Skeletal muscle satellite cell (primary cell): ENCODE measurements around the gene STARD13.
A peak's percentile ranks its signal among the peaks of the same experiment; 100 is the strongest.

Experiments used
- H3K27me3 ChIP-seq: 2 replicates; pipeline ENCODE4 v1.7.0; 2013; ENCODE audit warnings: low read length; ENCODE audit not compliant: control insufficient read depth, insufficient read depth
- H3K36me3 ChIP-seq: 2 replicates; pipeline ENCODE4 v1.7.0; 2013; ENCODE audit warnings: mild to moderate bottlenecking, control low read depth, low read length; ENCODE audit not compliant: insufficient read depth
- H3K4me1 ChIP-seq: 2 replicates; pipeline ENCODE4 v1.7.0; 2013; ENCODE audit warnings: low read length; ENCODE audit not compliant: control insufficient read depth, insufficient read depth
- H3K4me2 ChIP-seq: 2 replicates; pipeline ENCODE4 v1.7.0; 2013; ENCODE audit warnings: mild to moderate bottlenecking, low read length
- H3K4me3 ChIP-seq: 2 replicates; pipeline ENCODE4 v1.7.0; 2013; ENCODE audit warnings: low read length
- H3K9ac ChIP-seq: 2 replicates; pipeline ENCODE4 v1.7.0; 2013; ENCODE audit warnings: mild to moderate bottlenecking, low read depth, low read length, moderate library complexity
- H3K9me3 ChIP-seq: replicated peaks from 2 replicates; pipeline ENCODE4 v1.7.0; 2013; ENCODE audit warnings: mild to moderate bottlenecking, control low read depth, low read length

The STARD13 gene

DNA sequence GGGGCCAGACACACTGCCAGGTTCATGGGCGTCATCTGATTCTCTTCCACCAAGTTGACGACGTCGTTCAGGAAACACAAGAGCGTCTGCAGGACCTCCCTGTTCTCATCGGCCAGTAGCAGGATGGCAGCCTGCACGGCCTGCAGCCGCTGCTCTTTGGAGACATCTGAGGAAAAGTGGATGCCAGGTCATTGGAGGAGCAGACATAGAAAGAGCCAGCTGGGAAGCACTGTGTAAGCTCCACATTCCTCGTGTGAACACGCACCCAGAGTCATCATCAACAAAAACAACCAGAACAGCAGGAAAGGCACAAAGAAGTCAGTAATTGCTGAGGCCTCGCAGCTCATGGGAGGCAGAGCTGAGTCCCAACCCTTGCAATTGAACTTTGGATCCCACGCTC lies 172.8 kb downstream of the STARD13 start:
- Histone ChIP-seq H3K36me3 (peaks cover 100% of the 10 kb centered on the region), H3K27me3 (no peaks in the 10 kb centered on the region), H3K4me3 (no peak overlapping the region), H3K9me3 (no peaks in the 10 kb centered on the region), H3K4me1 (peaks cover 57% of the 10 kb centered on the region), H3K9ac (no peak overlapping the region), H3K4me2 (no peak overlapping the region)

DNA sequence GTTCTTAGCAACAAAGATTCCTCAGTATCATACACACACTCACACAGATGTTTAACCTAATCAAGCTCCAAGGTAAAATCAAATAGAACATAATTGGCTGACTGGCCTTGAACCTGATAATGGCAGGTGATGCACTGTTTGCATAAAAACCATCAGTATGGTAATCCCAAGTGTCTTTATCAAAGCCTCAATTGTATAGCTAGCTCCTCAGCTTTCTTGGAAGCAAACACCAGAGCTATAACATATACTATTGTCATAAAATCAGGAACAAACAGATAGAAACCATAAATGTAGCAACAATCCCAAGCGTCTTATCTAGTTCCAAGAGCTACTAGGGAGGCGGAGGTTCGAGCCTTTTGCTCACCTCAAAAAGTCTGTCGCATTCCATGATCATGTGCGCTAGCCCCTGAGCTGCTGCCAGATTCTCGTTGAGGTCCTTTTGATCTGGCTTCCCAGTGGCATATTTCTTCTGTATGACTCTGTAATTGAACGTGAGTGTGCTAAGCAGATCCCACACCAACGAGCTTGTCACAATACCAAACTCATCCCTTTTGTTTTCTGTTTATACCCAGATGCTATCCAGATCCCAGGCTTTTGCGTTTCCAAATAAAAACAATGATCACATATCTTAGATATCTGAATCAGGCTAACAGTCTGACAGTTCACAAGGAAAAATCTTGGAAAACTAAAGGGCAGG lies 174.0 kb downstream of the STARD13 start:
- H3K4me3 ChIP-seq = no peak overlapping the region
- no peaks in the 10 kb centered on the region for H3K9me3 ChIP-seq
- H3K4me1 ChIP-seq = peaks cover 57% of the 10 kb centered on the region
- peaks cover 100% of the 10 kb centered on the region for H3K36me3 ChIP-seq
- H3K27me3 ChIP-seq = no peaks in the 10 kb centered on the region
- H3K9ac ChIP-seq = peak overlapping the region; percentile 44
- H3K4me2 ChIP-seq = peak overlapping the region; percentile 39

DNA sequence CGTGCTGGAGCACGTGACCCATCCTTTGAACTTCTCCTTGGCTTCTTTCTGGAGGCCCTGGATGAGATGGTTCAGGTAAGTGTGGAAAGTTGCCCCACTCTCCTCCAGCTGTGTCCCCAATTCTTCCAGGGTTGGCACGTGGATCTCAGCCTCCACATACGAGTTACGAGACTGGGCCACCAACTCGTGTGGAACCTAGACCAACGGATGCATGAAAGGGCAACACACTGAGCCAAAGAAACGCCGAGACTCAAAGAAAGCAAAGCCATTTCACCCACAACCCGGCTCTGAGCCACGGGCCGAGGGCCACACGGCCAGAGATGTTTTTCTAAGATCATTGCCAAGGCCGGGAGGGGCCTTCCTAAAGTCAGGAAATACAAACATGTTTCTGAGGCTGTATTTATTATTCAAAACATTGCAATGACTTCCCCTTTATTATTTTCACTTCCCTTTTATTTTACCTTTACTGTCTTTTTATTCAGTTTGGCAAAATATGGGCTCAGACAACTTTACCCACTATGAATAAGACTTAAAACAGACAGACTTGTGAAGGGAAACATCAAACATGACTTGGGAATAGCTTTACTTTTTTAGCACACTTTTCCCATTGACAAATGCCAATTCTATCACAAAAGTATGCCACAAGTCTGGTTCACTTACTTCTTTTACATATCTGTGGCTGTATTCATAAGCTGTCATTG lies 174.7 kb downstream of the STARD13 start:
- no peaks in the 10 kb centered on the region for H3K27me3 ChIP-seq
- H3K4me3 ChIP-seq = peak overlapping the region; percentile 24
- H3K9me3 ChIP-seq = no peaks in the 10 kb centered on the region
- peaks cover 57% of the 10 kb centered on the region for H3K4me1 ChIP-seq
- peak overlapping the region; percentile 44 for H3K9ac ChIP-seq
- H3K36me3 ChIP-seq = peaks cover 100% of the 10 kb centered on the region
- H3K4me2 ChIP-seq = peak overlapping the region; percentile 39

DNA sequence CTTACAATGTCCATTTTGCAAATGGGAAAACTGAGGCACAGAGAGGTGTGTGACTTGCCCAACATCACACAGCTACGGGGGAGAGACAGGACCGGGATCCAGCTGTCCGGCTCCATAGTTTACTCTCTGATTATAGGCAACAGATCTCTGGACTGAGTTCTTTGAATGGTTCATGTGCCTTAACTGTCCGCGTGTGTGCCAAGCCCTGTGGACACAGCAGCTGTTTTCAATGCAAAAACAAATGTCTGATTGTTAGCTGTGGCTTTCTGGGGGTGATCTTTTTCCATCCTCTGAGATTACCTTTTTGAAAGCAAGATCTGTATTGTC lies 175.2 kb downstream of the STARD13 start:
- Histone ChIP-seq H3K4me3 (no peak overlapping the region), H3K4me1 (peaks cover 57% of the 10 kb centered on the region), H3K9ac (peak overlapping the region; percentile 44), H3K9me3 (no peaks in the 10 kb centered on the region), H3K4me2 (peak overlapping the region; percentile 39), H3K27me3 (no peaks in the 10 kb centered on the region), H3K36me3 (peaks cover 100% of the 10 kb centered on the region)

DNA sequence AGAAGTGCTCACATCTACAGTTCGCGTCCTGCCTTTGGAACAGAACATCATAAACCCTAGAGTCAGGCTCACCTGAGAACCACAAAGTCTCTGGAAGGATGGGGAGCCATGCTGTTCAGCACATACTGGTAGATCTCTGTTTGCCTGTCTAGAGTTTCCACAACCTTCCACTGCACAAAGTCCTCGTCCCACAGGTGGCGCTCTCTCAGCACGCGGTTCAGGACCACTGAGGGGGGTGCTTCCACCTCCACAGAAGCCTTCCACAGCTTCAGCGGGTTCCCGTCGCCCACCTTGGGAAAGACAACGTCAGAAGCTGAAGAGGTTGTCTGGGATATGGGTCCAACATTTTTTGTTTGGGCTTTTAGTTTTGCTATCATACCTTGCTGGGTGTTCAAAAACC lies 175.8 kb downstream of the STARD13 start:
- peak overlapping the region; percentile 19 for H3K9ac ChIP-seq
- H3K9me3 ChIP-seq = no peaks in the 10 kb centered on the region
- no peak overlapping the region for H3K4me2 ChIP-seq
- no peak overlapping the region for H3K4me3 ChIP-seq
- H3K27me3 ChIP-seq = no peaks in the 10 kb centered on the region
- peaks cover 100% of the 10 kb centered on the region for H3K36me3 ChIP-seq
- peaks cover 57% of the 10 kb centered on the region for H3K4me1 ChIP-seq

DNA sequence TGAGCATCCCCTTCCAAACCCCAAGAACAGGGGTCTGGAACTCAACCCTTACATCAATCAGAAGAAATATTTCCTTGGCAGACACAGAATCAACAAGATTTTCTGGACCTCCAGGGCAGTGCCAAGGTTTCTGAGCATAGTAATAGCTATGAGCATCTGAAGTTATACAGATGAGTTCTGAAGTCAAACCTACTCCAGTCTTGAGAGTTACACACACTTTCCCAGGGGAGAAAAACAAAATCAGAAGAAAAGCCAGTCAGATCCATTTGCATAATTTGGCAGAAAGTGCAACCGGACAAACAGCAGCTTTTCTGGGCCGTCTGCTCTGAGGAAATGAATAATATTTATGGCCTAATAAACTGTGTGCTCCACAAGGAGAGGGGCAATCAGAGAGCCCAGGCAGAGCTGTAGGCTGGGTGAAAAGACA lies 176.3 kb downstream of the STARD13 start:
- Histone ChIP-seq H3K4me2 (no peak overlapping the region), H3K4me1 (peaks cover 57% of the 10 kb centered on the region), H3K9me3 (no peaks in the 10 kb centered on the region), H3K4me3 (no peak overlapping the region), H3K27me3 (no peaks in the 10 kb centered on the region), H3K9ac (peak overlapping the region; percentile 19), H3K36me3 (peaks cover 100% of the 10 kb centered on the region)

DNA sequence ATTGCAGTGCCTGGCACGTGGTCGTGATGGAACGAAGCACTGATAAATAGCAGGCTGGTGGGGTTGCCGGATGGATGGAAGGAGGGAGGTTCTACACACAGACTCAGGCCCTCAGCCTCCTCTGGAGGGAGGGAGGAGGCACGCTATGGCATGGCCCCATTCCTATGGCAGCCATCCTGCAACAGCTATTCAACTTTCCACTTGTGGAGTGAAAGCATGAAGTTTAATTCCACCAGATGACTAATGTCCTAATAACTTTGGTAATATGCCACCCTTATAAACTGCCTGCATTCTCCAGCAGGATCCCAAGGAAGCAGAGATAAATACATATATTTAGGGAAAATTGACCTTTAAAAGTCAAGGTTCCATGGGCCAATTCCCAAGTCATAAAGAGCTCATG lies 176.9 kb downstream of the STARD13 start:
- peaks cover 100% of the 10 kb centered on the region for H3K36me3 ChIP-seq
- no peak overlapping the region for H3K4me2 ChIP-seq
- peak overlapping the region; percentile 19 for H3K9ac ChIP-seq
- H3K9me3 ChIP-seq = no peaks in the 10 kb centered on the region
- H3K27me3 ChIP-seq = no peaks in the 10 kb centered on the region
- H3K4me3 ChIP-seq = no peak overlapping the region
- peaks cover 55% of the 10 kb centered on the region for H3K4me1 ChIP-seq

DNA sequence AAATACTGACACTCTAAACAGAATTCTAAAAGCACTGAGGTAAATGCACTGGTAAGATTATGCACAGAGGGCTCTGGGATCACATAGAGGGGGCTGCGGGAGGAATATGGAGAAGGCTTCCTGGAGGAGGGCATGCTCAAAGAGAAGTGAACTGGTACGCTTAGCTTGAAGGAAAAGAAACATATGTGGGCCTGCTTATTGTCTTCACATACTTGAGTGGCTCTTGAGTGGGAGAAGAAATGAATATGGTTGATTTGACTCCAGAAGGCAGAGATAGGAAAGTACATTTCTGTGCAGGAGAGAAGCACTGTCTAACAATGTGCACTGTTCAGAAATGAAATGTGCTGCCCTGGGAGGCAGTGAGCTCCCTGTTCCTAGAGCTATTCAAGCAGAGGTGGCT lies 178.2 kb downstream of the STARD13 start:
- Histone ChIP-seq H3K4me1 (peaks cover 42% of the 10 kb centered on the region), H3K36me3 (peaks cover 92% of the 10 kb centered on the region)

DNA sequence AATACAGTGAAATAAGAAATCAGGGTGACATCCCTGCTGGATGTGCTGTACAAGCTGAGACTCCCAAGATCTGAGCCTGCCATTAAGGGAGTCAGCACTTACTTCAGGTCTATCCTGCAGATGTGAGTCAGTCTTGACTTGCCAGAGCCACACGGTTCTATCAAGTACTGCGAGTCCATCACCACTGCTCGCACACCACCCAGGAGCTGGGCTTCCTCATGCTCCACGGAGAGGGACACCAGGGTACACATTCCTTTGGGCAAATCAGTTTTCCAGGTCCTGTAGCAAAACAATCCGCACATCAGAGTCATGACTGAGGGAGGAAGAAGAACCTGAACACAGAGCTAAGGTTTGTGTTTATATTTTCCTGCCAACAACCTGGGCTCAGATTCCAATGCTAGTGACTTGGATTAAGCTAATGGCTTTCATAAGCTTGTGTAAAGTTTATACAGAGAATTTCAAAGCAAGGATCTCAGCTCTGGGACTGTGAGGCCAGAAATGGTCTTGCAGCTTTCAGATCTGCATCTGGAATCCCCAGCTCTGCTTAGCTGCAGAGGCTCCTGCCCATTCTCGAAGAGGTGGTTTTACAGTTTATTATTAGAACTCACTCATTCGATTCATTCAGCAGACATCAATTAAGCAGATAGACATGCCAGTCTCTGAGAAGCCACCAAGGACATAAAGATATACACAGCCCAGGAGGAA lies 178.7 kb downstream of the STARD13 start:
- Histone ChIP-seq H3K9ac (no peak overlapping the region), H3K4me1 (peaks cover 38% of the 10 kb centered on the region), H3K9me3 (no peaks in the 10 kb centered on the region), H3K4me2 (no peak overlapping the region), H3K36me3 (peaks cover 87% of the 10 kb centered on the region), H3K27me3 (no peaks in the 10 kb centered on the region), H3K4me3 (no peak overlapping the region)

More for the DNA sequence above, 178.2 kb downstream of the STARD13 start:
- H3K4me2 ChIP-seq = no peak overlapping the region
- no peaks in the 10 kb centered on the region for H3K9me3 ChIP-seq
- H3K9ac ChIP-seq = no peak overlapping the region
- no peaks in the 10 kb centered on the region for H3K27me3 ChIP-seq
- no peak overlapping the region for H3K4me3 ChIP-seq

DNA sequence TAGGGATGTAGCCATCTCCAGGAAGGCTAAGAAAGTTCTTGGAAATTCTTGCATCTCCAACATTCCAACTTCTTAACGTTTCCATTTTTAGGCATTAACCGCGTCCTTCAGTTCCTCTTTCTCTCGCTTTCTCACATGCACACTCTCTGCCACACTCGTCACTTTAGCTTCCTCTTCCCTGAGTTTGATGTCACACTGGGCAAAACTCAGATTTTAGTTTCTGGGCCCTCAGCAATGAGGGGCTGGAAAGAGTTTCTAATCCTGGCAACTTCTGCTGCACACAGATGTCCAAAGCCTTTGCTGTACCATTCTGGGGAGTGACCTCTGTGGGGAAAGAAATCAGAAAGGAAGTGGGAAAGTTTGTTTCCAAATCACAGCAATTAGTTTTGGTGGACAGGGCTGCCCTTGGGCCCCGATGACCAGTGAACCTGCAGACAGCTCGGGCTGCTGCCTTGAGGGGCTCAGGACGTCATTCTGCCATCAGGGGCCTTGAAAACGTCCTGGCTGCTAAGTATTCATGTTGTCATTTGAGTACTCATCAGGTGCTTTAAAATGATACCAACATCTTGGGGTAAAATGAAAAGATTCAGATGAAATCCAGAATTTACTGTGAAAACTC lies 180.1 kb downstream of the STARD13 start:
- peaks cover 24% of the 10 kb centered on the region for H3K4me1 ChIP-seq
- H3K27me3 ChIP-seq = no peaks in the 10 kb centered on the region
- H3K9me3 ChIP-seq = no peaks in the 10 kb centered on the region
- H3K36me3 ChIP-seq = peaks cover 74% of the 10 kb centered on the region
- no peak overlapping the region for H3K9ac ChIP-seq
- no peak overlapping the region for H3K4me3 ChIP-seq
- no peak overlapping the region for H3K4me2 ChIP-seq

DNA sequence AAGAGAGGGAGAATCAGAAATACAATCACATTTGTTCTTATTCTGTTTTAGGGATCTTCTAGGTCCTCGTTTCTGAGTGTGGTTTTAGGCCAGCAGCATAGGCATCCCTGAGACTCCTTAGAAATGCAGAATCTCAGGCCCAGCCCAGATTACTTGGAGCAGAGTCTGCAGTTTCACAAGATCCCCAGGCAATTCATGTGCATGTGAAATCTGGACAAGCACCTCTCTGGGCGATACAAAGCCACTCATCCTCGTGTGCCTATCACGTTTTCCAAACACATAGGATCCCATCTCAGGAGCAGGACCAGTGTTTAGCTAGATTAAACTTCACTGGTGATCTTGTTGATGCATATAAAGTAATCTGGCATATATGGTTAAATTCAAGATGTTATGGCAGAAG lies 182.1 kb downstream of the STARD13 start:
- Histone ChIP-seq H3K4me1 (peaks cover 4% of the 10 kb centered on the region), H3K9me3 (peaks cover 3% of the 10 kb centered on the region), H3K4me2 (no peak overlapping the region), H3K4me3 (no peak overlapping the region), H3K27me3 (no peaks in the 10 kb centered on the region), H3K9ac (no peak overlapping the region), H3K36me3 (peaks cover 53% of the 10 kb centered on the region)
